GM21528 (cell line): Measurements from ENCODE around the gene CD180.
A peak's percentile ranks its signal among the peaks of the same experiment; 100 is the strongest.

ENCODE experiments used
- ATAC-seq: cut with Tn5 transposase; IDR thresholded peaks from one replicate; pipeline ENCODE4 v1.9.1; 2021; ENCODE audit warnings: mild to moderate bottlenecking, moderate library complexity; ENCODE audit not compliant: unreplicated experiment, low FRiP score

Gene CD180

GRCh38 chr5:67164856-67165525 is 31.6 kb downstream of the CD180 start:
- ATAC-seq = no peak

DNA sequence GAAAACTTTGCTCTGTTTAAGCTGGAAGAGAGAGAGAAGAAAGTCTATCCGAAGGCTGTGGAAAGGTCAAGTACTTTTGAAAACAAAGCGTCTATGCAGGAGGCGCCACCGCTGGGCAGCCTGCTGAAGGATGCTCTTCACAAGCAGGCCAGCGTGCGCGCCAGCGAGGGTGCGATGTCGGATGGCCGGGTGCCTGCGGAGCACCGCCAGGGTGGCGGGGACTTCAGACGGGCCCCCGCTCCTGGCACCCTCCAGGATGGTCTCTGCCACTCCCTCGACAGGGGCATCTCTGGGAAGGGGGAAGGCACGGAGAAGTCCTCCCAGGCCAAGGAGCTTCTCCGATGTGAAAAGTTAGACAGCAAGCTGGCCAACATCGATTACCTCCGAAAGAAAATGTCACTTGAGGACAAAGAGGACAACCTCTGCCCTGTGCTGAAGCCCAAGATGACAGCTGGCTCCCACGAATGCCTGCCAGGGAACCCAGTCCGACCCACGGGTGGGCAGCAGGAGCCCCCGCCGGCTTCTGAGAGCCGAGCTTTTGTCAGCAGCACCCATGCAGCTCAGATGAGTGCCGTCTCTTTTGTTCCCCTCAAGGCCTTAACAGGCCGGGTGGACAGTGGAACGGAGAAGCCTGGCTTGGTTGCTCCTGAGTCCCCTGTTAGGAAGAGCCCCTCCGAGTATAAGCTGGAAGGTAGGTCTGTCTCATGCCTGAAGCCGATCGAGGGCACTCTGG is 32.6 kb downstream of the CD180 start:
- no peak for ATAC-seq

GRCh38 chr5:67163231-67163756 is 33.3 kb downstream of the CD180 start:
- ATAC-seq = no peak

DNA sequence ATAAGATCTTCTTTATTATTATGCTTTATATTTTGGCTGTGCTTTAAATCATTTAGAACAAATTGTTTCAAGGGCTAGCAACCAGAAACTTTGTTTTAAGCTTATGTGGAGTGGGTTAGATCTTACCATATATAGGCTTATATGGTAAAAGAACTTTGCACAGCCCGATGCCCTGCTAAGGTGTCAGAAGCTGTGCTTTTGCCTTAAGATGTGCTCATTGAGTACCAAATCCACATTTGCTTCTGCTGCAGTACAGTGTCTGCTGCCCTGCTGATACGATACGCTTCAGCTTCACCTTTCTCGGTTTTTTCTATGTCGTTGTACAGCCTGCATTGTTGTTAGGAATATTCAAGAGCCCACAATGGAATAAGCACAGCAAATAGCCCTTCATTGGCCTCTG is 34.8 kb downstream of the CD180 start:
- no peak for ATAC-seq

DNA sequence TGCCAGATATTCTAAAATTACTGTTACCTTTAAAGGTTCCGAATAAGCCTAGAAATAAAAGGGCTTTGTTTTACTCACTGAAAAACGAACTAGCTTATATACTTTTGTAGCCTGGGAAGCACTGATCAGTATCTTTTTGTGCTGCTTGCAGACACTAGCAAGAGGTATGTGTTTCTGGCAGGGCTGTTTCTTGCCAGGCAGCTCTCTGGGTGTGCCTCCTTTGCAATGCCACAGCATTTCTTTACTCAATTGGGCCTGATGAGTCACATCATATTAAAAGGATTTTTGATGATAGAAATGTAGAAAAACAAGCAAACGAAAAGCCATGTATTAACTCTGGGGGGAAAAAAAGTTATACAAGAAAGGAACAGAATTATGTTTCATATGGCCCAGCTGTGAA is 35.6 kb downstream of the CD180 start:
- no peak for ATAC-seq

- ATAC-seq = no peak
Measured at GRCh38 chr5:67160272-67160671, 36.3 kb downstream of the CD180 start.

DNA sequence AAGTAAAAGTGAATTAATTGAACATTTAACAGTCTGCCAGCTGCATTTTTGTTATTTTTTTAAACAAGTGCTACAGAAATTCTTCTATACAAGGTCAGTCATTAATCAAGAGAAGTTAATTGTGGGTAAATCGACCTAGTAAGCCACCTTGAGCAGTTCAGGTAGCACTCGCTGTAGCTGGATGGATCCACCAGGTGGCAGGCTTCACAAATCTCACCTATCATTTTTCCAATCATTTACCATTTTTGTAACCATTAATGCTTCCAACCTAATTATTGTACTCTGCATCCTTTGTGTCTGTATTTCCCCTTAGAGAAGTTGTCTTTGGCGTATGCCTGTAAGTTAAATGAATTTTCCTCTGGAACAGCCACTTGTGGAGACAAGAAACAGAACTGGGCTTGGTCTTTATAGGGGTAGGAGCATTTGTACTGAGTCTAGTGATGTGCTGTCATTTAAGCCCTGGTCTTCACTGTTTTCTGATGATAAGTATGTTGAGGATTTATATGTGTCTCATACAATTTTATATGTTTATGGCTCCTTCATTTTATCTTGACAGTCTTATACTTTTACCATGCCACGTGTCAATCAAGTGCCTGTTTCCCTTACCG is 39.5 kb downstream of the CD180 start:
- peak; percentile 64 for ATAC-seq

DNA sequence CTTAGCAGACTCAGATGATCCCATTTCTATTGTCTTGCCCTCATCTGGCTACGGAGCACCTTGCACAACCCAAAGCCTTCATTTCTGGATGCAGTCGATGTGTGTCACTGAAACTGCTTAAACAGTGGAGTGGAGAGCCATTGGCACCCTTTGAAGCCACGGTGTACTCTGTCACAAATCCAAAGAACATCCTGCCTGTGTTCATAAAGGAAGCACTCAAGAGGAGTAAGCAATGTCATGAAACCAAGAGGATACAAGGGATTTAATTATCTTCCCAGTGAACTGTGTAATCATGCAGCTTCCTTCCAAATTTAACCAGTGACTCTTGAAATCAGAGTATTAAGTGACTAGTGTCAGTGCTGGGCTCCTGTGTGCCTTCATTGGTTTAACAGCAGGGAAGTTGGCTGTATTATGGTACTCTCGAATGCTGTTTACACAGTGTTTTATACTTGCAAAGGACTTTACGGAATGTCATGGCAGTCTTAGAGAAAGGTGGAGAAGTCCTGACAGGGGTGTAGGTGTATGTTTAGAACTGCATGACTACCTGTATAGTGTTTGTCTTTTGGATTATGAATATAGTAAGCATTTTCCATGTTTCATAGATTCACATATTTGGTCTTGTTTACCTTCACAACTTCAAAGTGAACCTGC is 41.9 kb downstream of the CD180 start:
- no peak for ATAC-seq

DNA sequence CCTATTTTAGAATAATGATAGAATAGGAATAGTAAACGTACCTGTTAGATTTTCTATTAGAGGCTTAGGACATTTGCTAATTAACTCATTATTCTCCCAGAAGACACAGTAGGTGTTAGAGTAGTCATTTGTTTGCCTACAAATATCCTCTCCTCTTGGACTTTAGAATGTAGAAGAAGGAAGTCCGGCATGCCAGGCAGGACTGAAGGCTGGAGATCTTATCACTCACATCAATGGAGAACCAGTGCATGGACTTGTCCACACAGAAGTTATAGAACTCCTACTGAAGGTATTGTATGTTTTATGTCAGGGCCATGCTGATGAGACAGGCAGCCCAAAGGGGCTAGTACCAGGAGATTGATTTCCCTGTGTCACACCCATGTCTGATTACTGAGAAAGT is 43.3 kb downstream of the CD180 start:
- no peak for ATAC-seq

- no peak for ATAC-seq
Measured at GRCh38 chr5:67152400-67152799, 44.2 kb downstream of the CD180 start.

GRCh38 chr5:67149951-67150523 is 46.6 kb downstream of the CD180 start:
- ATAC-seq = no peak

GRCh38 chr5:67149057-67149950 is 47.3 kb downstream of the CD180 start:
- ATAC-seq = no peak

GRCh38 chr5:67147760-67148159 is 48.8 kb downstream of the CD180 start:
- no peak for ATAC-seq

GRCh38 chr5:67146981-67147380 is 49.6 kb downstream of the CD180 start:
- ATAC-seq = no peak

- ATAC-seq = no peak
Measured at GRCh38 chr5:67146574-67146973, 50.0 kb downstream of the CD180 start.

- no peak for ATAC-seq
Measured at GRCh38 chr5:67144183-67144639, 52.4 kb downstream of the CD180 start.

GRCh38 chr5:67143549-67143948 is 53.0 kb downstream of the CD180 start:
- ATAC-seq = no peak

GRCh38 chr5:67142816-67143215 is 53.8 kb downstream of the CD180 start:
- no peak for ATAC-seq

DNA sequence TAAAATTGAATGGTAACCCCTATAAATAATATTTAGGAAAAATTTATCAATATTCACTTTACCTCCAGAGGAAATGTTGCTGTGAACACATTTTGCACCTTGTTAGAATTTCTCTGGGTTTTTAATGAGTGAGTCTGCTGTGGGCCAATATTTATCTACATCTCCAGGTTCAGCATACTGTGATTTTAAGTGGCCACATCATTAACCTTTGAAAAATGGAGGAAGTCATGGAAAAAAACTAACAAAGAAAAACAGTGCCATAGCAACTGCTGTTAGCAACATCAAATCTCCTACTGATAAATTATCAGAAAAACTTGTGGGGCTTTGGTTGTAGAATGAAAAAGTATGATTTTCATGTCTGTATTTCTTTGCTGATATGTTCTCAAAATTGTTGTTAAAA is 55.0 kb downstream of the CD180 start:
- ATAC-seq = no peak

- no peak for ATAC-seq
Measured at GRCh38 chr5:67140413-67140812, 56.2 kb downstream of the CD180 start.
